ENCODE results near the gene LHX4.

The LHX4 gene

GRCh38 chr1:180271272-180272255 is 41.5 kb downstream of the LHX4 start:
- no peak overlapping the region for H3K27ac ChIP-seq

GRCh38 chr1:180272395-180272794 is 42.3 kb downstream of the LHX4 start:
- no peak overlapping the region for H3K27ac ChIP-seq
- TF ChIP-seq ZFX (IDR thresholded peaks at IDR 0.05) (no peak), CTCF (conservative IDR thresholded peaks at IDR 0.05) (no peak)

More at GRCh38 chr1:180271272-180272255, 41.5 kb downstream of the LHX4 start:
- no peak for TF ChIP-seq ZFX (IDR thresholded peaks at IDR 0.05)
- TF ChIP-seq CTCF (conservative IDR thresholded peaks at IDR 0.05): no peak

- H3K27ac ChIP-seq: no peak overlapping the region
- no peak for TF ChIP-seq ZFX (IDR thresholded peaks at IDR 0.05)
- no peak for TF ChIP-seq CTCF (conservative IDR thresholded peaks at IDR 0.05)
These were observed 43.0 kb downstream of the LHX4 start for GRCh38 chr1:180273066-180273465.

GRCh38 chr1:180274221-180274620 is 44.2 kb downstream of the LHX4 start:
- TF ChIP-seq ZFX (IDR thresholded peaks at IDR 0.05): no peak
- no peak for TF ChIP-seq CTCF (conservative IDR thresholded peaks at IDR 0.05)
- no peak overlapping the region for H3K27ac ChIP-seq

GRCh38 chr1:180275726-180276125 is 45.7 kb downstream of the LHX4 start:
- TF ChIP-seq CTCF (conservative IDR thresholded peaks at IDR 0.05): no peak
- no peak for TF ChIP-seq ZFX (IDR thresholded peaks at IDR 0.05)
- H3K27ac ChIP-seq: no peak overlapping the region

GRCh38 chr1:180277476-180278193 is 47.6 kb downstream of the LHX4 start:
- no peak overlapping the region for H3K27ac ChIP-seq
- no peak for TF ChIP-seq ZFX (IDR thresholded peaks at IDR 0.05)
- no peak for TF ChIP-seq CTCF (conservative IDR thresholded peaks at IDR 0.05)

- no peak overlapping the region for H3K27ac ChIP-seq
- TF ChIP-seq ZFX (IDR thresholded peaks at IDR 0.05) (no peak), CTCF (conservative IDR thresholded peaks at IDR 0.05) (no peak)
These were observed 48.1 kb downstream of the LHX4 start for GRCh38 chr1:180278194-180278515.

All from C4-2B (cell line).